HG02588 (cell line): ENCODE results near the gene FAM153A.
"Not testable (repeated sequence)": the region's sequence is repeated elsewhere in the genome, so short reads cannot be mapped to it uniquely, and the experiment has no call there.

ENCODE experiments used
- ATAC-seq: cut with Tn5 transposase; IDR thresholded peaks from one replicate; pipeline ENCODE4 v1.9.1; 2021; ENCODE audit warnings: mild to moderate bottlenecking, moderate library complexity; ENCODE audit not compliant: unreplicated experiment

Gene FAM153A

GRCh38 chr5:177782792-177783633 is at the start of gene FAM153A:
Gene FAM153A, minus strand, starts transcription at chr5:177782899.
- ATAC-seq: not testable (repeated sequence)

GRCh38 chr5:177832287-177832686 is 49.6 kb upstream of the FAM153A start:
- ATAC-seq: not testable (repeated sequence)

GRCh38 chr5:177826073-177826472 is 43.4 kb upstream of the FAM153A start:
- not testable (repeated sequence) for ATAC-seq

GRCh38 chr5:177824776-177825175 is 42.1 kb upstream of the FAM153A start:
- ATAC-seq: not testable (repeated sequence)

- not testable (repeated sequence) for ATAC-seq
These were observed 39.8 kb upstream of the FAM153A start for GRCh38 chr5:177822489-177822888.

- not testable (repeated sequence) for ATAC-seq
These were observed 37.0 kb upstream of the FAM153A start for GRCh38 chr5:177819664-177820063.

- ATAC-seq: not testable (repeated sequence)
These were observed 30.2 kb upstream of the FAM153A start for GRCh38 chr5:177812814-177813425.

GRCh38 chr5:177812160-177812743 is 29.6 kb upstream of the FAM153A start:
- not testable (repeated sequence) for ATAC-seq

GRCh38 chr5:177809209-177809913 is 26.7 kb upstream of the FAM153A start:
- not testable (repeated sequence) for ATAC-seq

- ATAC-seq: not testable (repeated sequence)
These were observed 25.7 kb upstream of the FAM153A start for GRCh38 chr5:177808420-177808819.

GRCh38 chr5:177807265-177807664 is 24.6 kb upstream of the FAM153A start:
- ATAC-seq: not testable (repeated sequence)

- ATAC-seq: not testable (repeated sequence)
These were observed 18.7 kb upstream of the FAM153A start for GRCh38 chr5:177801427-177801826.

- ATAC-seq: not testable (repeated sequence)
These were observed 15.6 kb upstream of the FAM153A start for GRCh38 chr5:177798237-177798840.

- not testable (repeated sequence) for ATAC-seq
These were observed 10.6 kb upstream of the FAM153A start for GRCh38 chr5:177793272-177793671.

GRCh38 chr5:177791649-177792048 is 8.9 kb upstream of the FAM153A start:
- not testable (repeated sequence) for ATAC-seq

GRCh38 chr5:177782169-177782568 is 530 bp downstream of the FAM153A start:
- not testable (repeated sequence) for ATAC-seq

GRCh38 chr5:177771206-177771605 is 11.5 kb downstream of the FAM153A start:
- ATAC-seq: not testable (repeated sequence)

- ATAC-seq: not testable (repeated sequence)
These were observed 12.1 kb downstream of the FAM153A start for GRCh38 chr5:177770646-177771045.

- not testable (repeated sequence) for ATAC-seq
These were observed 18.8 kb downstream of the FAM153A start for GRCh38 chr5:177763737-177764508.

- ATAC-seq: not testable (repeated sequence)
These were observed 21.7 kb downstream of the FAM153A start for GRCh38 chr5:177760954-177761353.
